Lower leg skin (tissue), 3 donors: Measurements from ENCODE around the gene CTNNB1.

Experiments
- CTCF ChIP-seq, 3 donors: fragments of 450-650 bp; IDR thresholded peaks; one replicate each; pipeline ENCODE4 v1.5.1; 2016; ENCODE audit warnings: antibody characterized with exemption in 3 of 3, mild to moderate bottlenecking in 3 of 3, moderate library complexity in 2 of 3
- POLR2A ChIP-seq, 2 donors: fragments of 450-650 bp; IDR thresholded peaks; one replicate each; pipeline ENCODE4 v1.6.1; 2016 to 2017; ENCODE audit warnings: antibody characterized with exemption in 2 of 2, mild to moderate bottlenecking in 1 of 2, moderate library complexity in 1 of 2

- TF ChIP-seq CTCF (IDR thresholded peaks at IDR 0.05), result no peak
- no peak for TF ChIP-seq POLR2A (IDR thresholded peaks at IDR 0.05)
These were observed 43.9 kb downstream of the CTNNB1 start for GRCh38 chr3:41243183-41243582.
